A549 (cell line): ENCODE results near the gene DLG1. TPM values are rescaled to one million over a fixed set of nuclear protein-coding genes. Genes with fewer than 3 reads are reported as not detected.

Experiments
- ATAC-seq, 2 experiments: fragments of 200-7000 bp in 1 of 2; fragments of >200 bp in 1 of 2; cut with Nextera tagmentation in 1 of 2; cut with Tn5 transposase in 1 of 2; 3 replicates each; pipeline versions ENCODE4 v1.8.0 to v1.9.1; 2018 to 2020; ENCODE audit warnings: mild to moderate bottlenecking in 1 of 2, moderate library complexity in 1 of 2
- CTCF ChIA-PET: fragments of 300-600 bp; sonication (Branson Sonifier 250); formaldehyde crosslinking; extraction: SDS; loops from one replicate; lab custom pipeline; 2021; ENCODE audit warnings: antibody characterized with exemption, inconsistent platforms; lab: Yijun Ruan, JAX
- POLR2A ChIA-PET: fragments of 350-600 bp; formaldehyde crosslinking; extraction: SDS; loops from one replicate; lab custom pipeline; 2021; ENCODE audit warnings: antibody characterized with exemption, inconsistent platforms; lab: Yijun Ruan, JAX
- DNase-seq, 2 experiments: peaks; one replicate each; pipeline versions ENCODE4 v3.0.0 to v3.0.0-alpha.2; 2011 to 2016; ENCODE audit warnings: low read depth in 1 of 2, low spot score in 1 of 2
- FAIRE-seq: peaks from 2 replicates; lab custom pipeline; 2011; peaks lifted over from hg19 to GRCh38; lab: Jason Lieb, UNC
- H3K27ac ChIP-seq, 2 experiments: fragments of >200 bp; sonication (Bioruptor Twin); formaldehyde crosslinking; 3 replicates each; pipeline ENCODE4 v1.5.1; 2016 to 2017
- H3K4me1 ChIP-seq: fragments of >200 bp; sonication (Bioruptor Twin); formaldehyde crosslinking; 3 replicates; pipeline ENCODE4 v1.6.1; 2016
- H3K4me2 ChIP-seq: fragments of >200 bp; sonication (Bioruptor Twin); formaldehyde crosslinking; 3 replicates; pipeline ENCODE4 v1.6.1; 2016
- H3K4me3 ChIP-seq: fragments of >200 bp; sonication (Bioruptor Twin); formaldehyde crosslinking; 3 replicates; pipeline ENCODE4 v1.5.1; 2016
- H3K9me3 ChIP-seq: fragments of >200 bp; sonication (Bioruptor Twin); formaldehyde crosslinking; 3 replicates; pipeline ENCODE4 v1.6.1; 2016
- ATOH8 ChIP-seq: fragments of 250-450 bp; sonication (Bioruptor Pico); IDR thresholded peaks from 2 replicates; pipeline ENCODE4 v1.5.0; 2020; ENCODE audit warnings: low read depth, mild to moderate bottlenecking, moderate library complexity
- BHLHE40 ChIP-seq: IDR thresholded peaks from 2 replicates; pipeline ENCODE4 v1.6.1; 2012; ENCODE audit warnings: low read depth, low read length, inconsistent platforms
- CBX2 ChIP-seq: fragments of 200-600 bp; sonication (generic); IDR thresholded peaks from 2 replicates; pipeline ENCODE4 v1.6.1; 2016; ENCODE audit warnings: low read depth, mild to moderate bottlenecking, borderline replicate concordance
- EHF ChIP-seq: fragments of 250-450 bp; sonication (Bioruptor Pico); IDR thresholded peaks from 2 replicates; pipeline ENCODE4 v1.5.0; 2020; ENCODE audit warnings: mild to moderate bottlenecking
- ESRRA ChIP-seq: fragments of 150-350 bp; IDR thresholded peaks from 2 replicates; pipeline ENCODE4 v1.6.1; 2014; ENCODE audit warnings: mild to moderate bottlenecking, low read length, borderline replicate concordance
- FOSB ChIP-seq: fragments of 250-450 bp; sonication (Bioruptor Pico); IDR thresholded peaks from 2 replicates; pipeline ENCODE4 v1.5.0; 2020; ENCODE audit warnings: mild to moderate bottlenecking, moderate library complexity
- FOXS1 ChIP-seq: fragments of 250-450 bp; sonication (Bioruptor Pico); IDR thresholded peaks from 2 replicates; pipeline ENCODE4 v1.5.0; 2020; ENCODE audit warnings: mild to moderate bottlenecking, moderate library complexity
- HEYL ChIP-seq: fragments of 250-450 bp; sonication (Bioruptor Pico); IDR thresholded peaks from 2 replicates; pipeline ENCODE4 v1.8.0; 2021; ENCODE audit warnings: mild to moderate bottlenecking, moderate library complexity
- HOXB13 ChIP-seq: fragments of 250-450 bp; sonication (Bioruptor Pico); IDR thresholded peaks from 2 replicates; pipeline ENCODE4 v1.5.0; 2020; ENCODE audit warnings: low read depth, mild to moderate bottlenecking, moderate library complexity
- JUN ChIP-seq, 2 experiments: fragments of >200 bp; sonication (Bioruptor Twin); formaldehyde crosslinking; IDR thresholded peaks; 2 replicates in 1 of 2; 3 replicates in 1 of 2; pipeline ENCODE4 v1.6.1; 2016 to 2017
- MAZ ChIP-seq: fragments of 150-350 bp; IDR thresholded peaks from 2 replicates; pipeline ENCODE4 v1.6.1; 2014; ENCODE audit warnings: antibody characterized with exemption, low read depth, low read length, borderline replicate concordance
- NFE2L2 ChIP-seq: fragments of 150-350 bp; conservative IDR thresholded peaks from 2 replicates; pipeline ENCODE4 v1.6.1; 2014; ENCODE audit warnings: low read length
- NR3C1 ChIP-seq: fragments of >200 bp; sonication (Bioruptor Twin); formaldehyde crosslinking; IDR thresholded peaks from 3 replicates; pipeline ENCODE4 v1.6.1; 2017
- PHF8 ChIP-seq: fragments of 200-600 bp; sonication (generic); IDR thresholded peaks from 2 replicates; pipeline ENCODE4 v1.6.1; 2016; ENCODE audit warnings: low read depth, mild to moderate bottlenecking, antibody characterized with exemption, moderate library complexity, borderline replicate concordance
- REST ChIP-seq: fragments of 200-600 bp; sonication (generic); IDR thresholded peaks from 2 replicates; pipeline ENCODE4 v1.6.1; 2016; ENCODE audit warnings: antibody characterized with exemption, mild to moderate bottlenecking, moderate library complexity
- SREBF2 ChIP-seq: fragments of 450-650 bp; IDR thresholded peaks from 2 replicates; pipeline ENCODE4 v1.6.1; 2014; ENCODE audit warnings: mild to moderate bottlenecking, moderate library complexity
- USF2 ChIP-seq: fragments of 450-650 bp; IDR thresholded peaks from 2 replicates; pipeline ENCODE4 v1.6.1; 2014; ENCODE audit warnings: antibody characterized with exemption
- ZC3H11A ChIP-seq: fragments of 450-650 bp; IDR thresholded peaks from 2 replicates; pipeline ENCODE4 v1.6.1; 2014; ENCODE audit warnings: antibody characterized with exemption, mild to moderate bottlenecking
- ZNF302 ChIP-seq: fragments of 250-450 bp; sonication (Bioruptor Pico); IDR thresholded peaks from 2 replicates; pipeline ENCODE4 v1.9.0; 2021; ENCODE audit warnings: inconsistent platforms, mild to moderate bottlenecking, moderate library complexity
- WGBS: methylation state at CpG from one replicate; pipeline ENCODE4 v1.1.6; 2017; ENCODE audit errors: missing lambda C conversion rate; 5-methylcytosine and 5-hydroxymethylcytosine counted together
- polyA plus RNA-seq, 4 experiments: library from polyadenylated mRNA; depleted of rRNA in 3 of 4; stranded (reverse); fragments of >200 nt; fragmentation: RNase III in 1 of 4; extraction: RNeasy Plus Mini Kit Qiagen cat#74134 plus additional on column Dnase treatment in 1 of 4; gene quantifications; 2 replicates in 3 of 4; 3 replicates in 1 of 4; pipeline ENCODE4 v1.2.3, GENCODE V29; 2011 to 2017
- TF ChIP-seq, protein P1 (sequence below): fragments of >200 bp; sonication (Bioruptor Twin); formaldehyde crosslinking; IDR thresholded peaks from 3 replicates; pipeline ENCODE4 v1.6.1; 2016
- TF ChIP-seq, protein P2 (sequence below): fragments of >200 bp; sonication (Bioruptor Twin); formaldehyde crosslinking; IDR thresholded peaks from 2 replicates; pipeline ENCODE4 v1.6.1; 2016
- TF ChIP-seq, protein P3 (sequence below): fragments of >200 bp; sonication (Bioruptor Twin); formaldehyde crosslinking; IDR thresholded peaks from 3 replicates; pipeline ENCODE4 v1.5.1; 2016

The DLG1 gene
- polyA plus RNA-seq, 2 of the 4 experiments (the other 2 are of a cell fraction): 27.0 to 33.9 TPM

GRCh38 chr3:197268294-197268693, 30.1 kb downstream of the DLG1 start:
- ChIA-PET POLR2A (no interaction called here), CTCF (interaction anchor here (1.6 kb wide), 2 partner anchors 11 to 44 kb away, joined by 4 to 12 read pairs; no protein-coding TSS in a partner anchor)
- Histone ChIP-seq H3K9me3 (no peaks in the 10 kb centered on the region), H3K4me3 (no peak overlapping the region)
- TF ChIP-seq, protein P1, sequence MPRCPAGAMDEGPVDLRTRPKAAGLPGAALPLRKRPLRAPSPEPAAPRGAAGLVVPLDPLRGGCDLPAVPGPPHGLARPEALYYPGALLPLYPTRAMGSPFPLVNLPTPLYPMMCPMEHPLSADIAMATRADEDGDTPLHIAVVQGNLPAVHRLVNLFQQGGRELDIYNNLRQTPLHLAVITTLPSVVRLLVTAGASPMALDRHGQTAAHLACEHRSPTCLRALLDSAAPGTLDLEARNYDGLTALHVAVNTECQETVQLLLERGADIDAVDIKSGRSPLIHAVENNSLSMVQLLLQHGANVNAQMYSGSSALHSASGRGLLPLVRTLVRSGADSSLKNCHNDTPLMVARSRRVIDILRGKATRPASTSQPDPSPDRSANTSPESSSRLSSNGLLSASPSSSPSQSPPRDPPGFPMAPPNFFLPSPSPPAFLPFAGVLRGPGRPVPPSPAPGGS: no peak
- TF ChIP-seq, protein P2, sequence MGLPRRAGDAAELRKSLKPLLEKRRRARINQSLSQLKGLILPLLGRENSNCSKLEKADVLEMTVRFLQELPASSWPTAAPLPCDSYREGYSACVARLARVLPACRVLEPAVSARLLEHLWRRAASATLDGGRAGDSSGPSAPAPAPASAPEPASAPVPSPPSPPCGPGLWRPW: no peak
- no peak for TF ChIP-seq FOSB (CRISPR knock-in tag)
- no peak for TF ChIP-seq FOXS1 (CRISPR knock-in tag)
- TF ChIP-seq SREBF2: no peak
- TF ChIP-seq USF2: no peak
- TF ChIP-seq MAZ: no peak
- TF ChIP-seq CBX2: no peak
- TF ChIP-seq ZNF302 (CRISPR knock-in tag): no peak
- TF ChIP-seq ZC3H11A: no peak
- no peak for TF ChIP-seq EHF (CRISPR knock-in tag)
- TF ChIP-seq REST: no peak
- no peak for TF ChIP-seq NFE2L2
- TF ChIP-seq, protein P3, sequence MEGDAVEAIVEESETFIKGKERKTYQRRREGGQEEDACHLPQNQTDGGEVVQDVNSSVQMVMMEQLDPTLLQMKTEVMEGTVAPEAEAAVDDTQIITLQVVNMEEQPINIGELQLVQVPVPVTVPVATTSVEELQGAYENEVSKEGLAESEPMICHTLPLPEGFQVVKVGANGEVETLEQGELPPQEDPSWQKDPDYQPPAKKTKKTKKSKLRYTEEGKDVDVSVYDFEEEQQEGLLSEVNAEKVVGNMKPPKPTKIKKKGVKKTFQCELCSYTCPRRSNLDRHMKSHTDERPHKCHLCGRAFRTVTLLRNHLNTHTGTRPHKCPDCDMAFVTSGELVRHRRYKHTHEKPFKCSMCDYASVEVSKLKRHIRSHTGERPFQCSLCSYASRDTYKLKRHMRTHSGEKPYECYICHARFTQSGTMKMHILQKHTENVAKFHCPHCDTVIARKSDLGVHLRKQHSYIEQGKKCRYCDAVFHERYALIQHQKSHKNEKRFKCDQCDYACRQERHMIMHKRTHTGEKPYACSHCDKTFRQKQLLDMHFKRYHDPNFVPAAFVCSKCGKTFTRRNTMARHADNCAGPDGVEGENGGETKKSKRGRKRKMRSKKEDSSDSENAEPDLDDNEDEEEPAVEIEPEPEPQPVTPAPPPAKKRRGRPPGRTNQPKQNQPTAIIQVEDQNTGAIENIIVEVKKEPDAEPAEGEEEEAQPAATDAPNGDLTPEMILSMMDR: no peak
- no peak for TF ChIP-seq ATOH8 (CRISPR knock-in tag)
- no peak for TF ChIP-seq NR3C1
- TF ChIP-seq, all 56 proteins: peak for 0
- Histone ChIP-seq H3K4me2 (no peak overlapping the region), H3K4me1 (peaks cover 21% of the 10 kb centered on the region), H3K27ac (no peak overlapping the region)
- no peak for DNase-seq
- ATAC-seq: no peak
- WGBS: 89% methylated on average over 4 of the region's 4 CpGs
- FAIRE-seq: no peak

- TF ChIP-seq HEYL (no peak), SREBF2 (no peak), HOXB13 (no peak), JUN (IDR thresholded peaks at IDR 0.05) (no peak), ESRRA (no peak), ZNF302 (CRISPR knock-in tag) (no peak), PHF8 (no peak), REST (no peak), BHLHE40 (no peak)
- H3K4me3 ChIP-seq: no peak overlapping the region
- ChIA-PET POLR2A (no interaction called here), CTCF (interaction anchor here (1.0 to 2.8 kb wide), 2 partner anchors 10 to 248 kb away, joined by 3 to 13 read pairs; no protein-coding TSS in a partner anchor)
- DNase-seq (no peak), FAIRE-seq (no peak), ATAC-seq (no peak)
- 91% methylated on average over 4 of the region's 4 CpGs for WGBS
- no peak overlapping the region for H3K4me2 ChIP-seq
- H3K4me1 ChIP-seq: peaks cover 18% of the 10 kb centered on the region
- no peak overlapping the region for H3K27ac ChIP-seq
- H3K9me3 ChIP-seq: no peaks in the 10 kb centered on the region
Measured at GRCh38 chr3:197266331-197266730, 32.1 kb downstream of the DLG1 start.
